CD14-positive monocyte (primary cell): ENCODE data around the gene MACROD2. TPM values are rescaled to one million over a fixed set of nuclear protein-coding genes. Genes with fewer than 3 reads are reported as not detected.

Experiments used
- DNase-seq, 3 donors: peaks; one replicate each; pipeline ENCODE4 v3.0.0-alpha.2; 2011 to 2022
- H2AFZ ChIP-seq: 2 replicates; pipeline ENCODE4 v1.6.0; 2012; ENCODE audit warnings: mild to moderate bottlenecking, low read depth, low read length, inconsistent platforms; ENCODE audit not compliant: insufficient read depth, poor library complexity, severe bottlenecking
- H3K27ac ChIP-seq, 2 donors: 1 replicate in 1 of 2; 2 replicates in 1 of 2; pipeline ENCODE4 v1.5.1; 2012 to 2013; ENCODE audit warnings: low read length in 2 of 2, control low read depth in 1 of 2, inconsistent platforms in 1 of 2, low read depth in 1 of 2, mild to moderate bottlenecking in 1 of 2
- H3K27me3 ChIP-seq, 2 donors: one replicate each; pipeline versions ENCODE4 v1.6.0 to v1.6.1; 2011 to 2013; ENCODE audit warnings: low read length in 2 of 2; ENCODE audit not compliant: control insufficient read depth in 2 of 2, insufficient read depth in 2 of 2
- H3K36me3 ChIP-seq, 2 donors: replicated peaks in 1 of 2; 1 replicate in 1 of 2; 2 replicates in 1 of 2; pipeline versions ENCODE4 v1.5.1 to v1.6.1; 2012 to 2013; ENCODE audit warnings: low read length in 2 of 2, control low read depth in 1 of 2, inconsistent platforms in 1 of 2, mild to moderate bottlenecking in 1 of 2; ENCODE audit not compliant: insufficient read depth in 2 of 2, control insufficient read depth in 1 of 2
- H3K4me1 ChIP-seq, 2 donors: 1 replicate in 1 of 2; 2 replicates in 1 of 2; pipeline versions ENCODE4 v1.5.1 to v1.6.1; 2012 to 2013; ENCODE audit warnings: low read length in 2 of 2, control low read depth in 1 of 2, inconsistent platforms in 1 of 2, mild to moderate bottlenecking in 1 of 2, moderate library complexity in 1 of 2; ENCODE audit not compliant: insufficient read depth in 2 of 2, control insufficient read depth in 1 of 2
- H3K4me2 ChIP-seq: replicated peaks from 2 replicates; pipeline ENCODE3; 2012; ENCODE audit warnings: low read length, moderate library complexity, mild to moderate bottlenecking; ENCODE audit not compliant: poor library complexity, severe bottlenecking; ENCODE audit errors: extremely low read depth
- H3K4me3 ChIP-seq, 3 experiments: fragments of 200-600 bp in 1 of 3; sonication (generic) in 1 of 3; replicated peaks in 1 of 3; 1 replicate in 2 of 3; 2 replicates in 1 of 3; pipeline ENCODE4 v1.5.1; 2011 to 2013; ENCODE audit warnings: low read length in 3 of 3, mild to moderate bottlenecking in 3 of 3, control low read depth in 2 of 3, low read depth in 2 of 3, inconsistent platforms in 1 of 3, moderate library complexity in 1 of 3
- H3K79me2 ChIP-seq: 2 replicates; pipeline ENCODE4 v1.6.0; 2012; ENCODE audit warnings: mild to moderate bottlenecking, control low read depth, inconsistent platforms, low read length, moderate library complexity; ENCODE audit not compliant: insufficient read depth
- H3K9ac ChIP-seq: 2 replicates; pipeline ENCODE4 v1.6.0; 2017; ENCODE audit warnings: low read length, mild to moderate bottlenecking; ENCODE audit not compliant: insufficient read depth, poor library complexity, severe bottlenecking
- H3K9me3 ChIP-seq, 2 donors: replicated peaks in 1 of 2; 1 replicate in 1 of 2; 2 replicates in 1 of 2; pipeline versions ENCODE4 v1.5.1 to v1.6.1; 2012 to 2013; ENCODE audit warnings: low read length in 2 of 2, control low read depth in 1 of 2; ENCODE audit not compliant: control insufficient read depth in 1 of 2, insufficient read depth in 1 of 2
- H4K20me1 ChIP-seq: 2 replicates; pipeline ENCODE4 v1.6.0; 2012; ENCODE audit warnings: mild to moderate bottlenecking, low read length, control low read depth, moderate library complexity; ENCODE audit not compliant: insufficient read depth
- H3K27ac Mint-ChIP-seq, 7 donors: one replicate each; pipeline ENCODE4 v1.8.0; 2020; ENCODE audit warnings: mild to moderate bottlenecking in 7 of 7, mixed read lengths in 7 of 7, moderate library complexity in 6 of 7, inconsistent platforms in 2 of 7
- H3K27me3 Mint-ChIP-seq, 3 donors: one replicate each; pipeline ENCODE4 v1.8.0; 2021 to 2022; ENCODE audit warnings: low read depth in 3 of 3, mild to moderate bottlenecking in 3 of 3, mixed read lengths in 3 of 3, moderate library complexity in 3 of 3, inconsistent platforms in 1 of 3
- H3K36me3 Mint-ChIP-seq, 2 donors: one replicate each; pipeline ENCODE4 v1.8.0; 2020; ENCODE audit warnings: mixed read lengths in 2 of 2, inconsistent platforms in 1 of 2, mild to moderate bottlenecking in 1 of 2
- H3K4me1 Mint-ChIP-seq: one replicate; pipeline ENCODE4 v1.8.0; 2020; ENCODE audit warnings: mild to moderate bottlenecking, mixed read lengths
- H3K4me3 Mint-ChIP-seq, 2 donors: one replicate each; pipeline ENCODE4 v1.8.0; 2020; ENCODE audit warnings: mild to moderate bottlenecking in 2 of 2, mixed read lengths in 2 of 2, moderate library complexity in 1 of 2
- H3K9me3 Mint-ChIP-seq, 7 donors: one replicate each; pipeline ENCODE4 v1.8.0; 2020 to 2022; ENCODE audit warnings: mixed read lengths in 7 of 7, mild to moderate bottlenecking in 6 of 7, moderate library complexity in 6 of 7, inconsistent platforms in 2 of 7
- CTCF ChIP-seq: fragments of 200-600 bp; IDR thresholded peaks from one replicate; pipeline ENCODE4 v1.8.0; 2022; ENCODE audit warnings: antibody characterized with exemption, mild to moderate bottlenecking
- WGBS: methylation state at CpG from one replicate; pipeline ENCODE4 v1.1.5; 2013; ENCODE audit warnings: missing lambda C conversion rate; ENCODE audit not compliant: insufficient coverage; 5-methylcytosine and 5-hydroxymethylcytosine counted together
- intact Hi-C, 2 donors: fragments of 100-400 bp; cut with micrococcal nuclease; formaldehyde crosslinking; loops; one replicate each; pipeline versions ENCODE4 v1.15.0 to v1.15.1; 2023
- polyA plus RNA-seq, 3 donors: library from polyadenylated mRNA; depleted of rRNA in 1 of 3; unstranded in 2 of 3; stranded (reverse) in 1 of 3; fragments of 300-500 nt in 2 of 3; fragments of >200 nt in 1 of 3; fragmentation: Illumina TruSeq in 2 of 3; gene quantifications; 1 replicate in 2 of 3; 2 replicates in 1 of 3; pipeline ENCODE4 v1.2.3, GENCODE V29; 2012 to 2021

Gene MACROD2
- polyA plus RNA-seq, 3 donors = 0.23 TPM; not detected in 2

DNA sequence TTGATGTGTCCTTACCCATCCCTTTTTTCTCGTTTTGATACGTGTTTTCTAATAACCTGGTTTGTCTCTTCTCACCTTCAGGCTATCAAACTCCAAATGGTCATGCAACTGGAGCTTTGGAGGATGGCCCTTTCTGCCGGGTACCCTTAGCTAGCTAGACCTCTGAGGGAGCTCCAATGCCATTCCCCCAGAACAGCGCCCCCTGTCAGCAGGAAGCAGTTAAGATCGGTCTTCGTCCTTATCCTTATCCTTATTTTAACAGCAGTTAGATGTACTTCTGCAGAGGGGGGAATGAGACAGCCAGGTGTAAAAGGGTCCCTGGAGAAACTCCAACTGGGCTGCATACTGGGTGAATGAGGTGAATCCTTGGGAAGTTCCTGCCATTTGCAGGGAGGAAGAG, 42.1 kb upstream of the MACROD2 start:
- H3K27ac Mint-ChIP-seq = no peak overlapping the region
- peaks cover 1 to 2% (median 2%) of the 10 kb centered on the region in 3 donors for H3K27me3 Mint-ChIP-seq
- DNase-seq = no peak
- no peaks in the 10 kb centered on the region for H3K27me3 ChIP-seq
- H4K20me1 ChIP-seq = no peaks in the 10 kb centered on the region
- no peaks in the 10 kb centered on the region for H3K4me1 ChIP-seq
- H3K9ac ChIP-seq = no peak overlapping the region
- H3K9me3 Mint-ChIP-seq = peaks cover 0 to 13% (median 5%) of the 10 kb centered on the region in 7 donors
- H3K9me3 ChIP-seq = no peaks in the 10 kb centered on the region
- no peaks in the 10 kb centered on the region for H3K79me2 ChIP-seq
- H3K4me3 Mint-ChIP-seq = no peak overlapping the region
- WGBS = 70% methylated on average over 2 of the region's 6 CpGs
- TF ChIP-seq CTCF = no peak
- no peaks in the 10 kb centered on the region for H3K4me1 Mint-ChIP-seq
- H3K4me2 ChIP-seq = no peak overlapping the region
- no peak overlapping the region for H2AFZ ChIP-seq
- no peak overlapping the region for H3K27ac ChIP-seq
- no peak overlapping the region for H3K4me3 ChIP-seq
- H3K36me3 Mint-ChIP-seq = no peaks in the 10 kb centered on the region
- intact Hi-C loops = no loop called here
- no peaks in the 10 kb centered on the region for H3K36me3 ChIP-seq

DNA sequence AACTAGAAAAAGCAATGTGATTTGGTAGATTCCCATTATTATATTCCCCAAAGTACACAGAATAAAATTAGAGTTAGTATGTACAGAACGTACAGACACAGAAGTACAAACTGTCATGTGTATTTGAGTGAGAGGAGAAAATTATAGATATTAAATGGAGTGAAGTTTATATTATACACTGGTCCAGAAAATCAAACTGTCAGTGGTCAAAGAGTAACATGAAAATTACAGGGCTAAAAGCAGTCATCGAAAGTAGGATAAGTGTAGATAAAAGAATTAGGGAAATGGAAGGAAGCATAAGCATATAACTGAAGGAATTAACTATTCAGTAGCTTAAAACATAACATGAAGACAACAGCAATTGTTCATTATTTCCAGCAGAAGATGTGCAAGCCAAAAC, 35.2 kb upstream of the MACROD2 start:
- no peak overlapping the region for H2AFZ ChIP-seq
- no peaks in the 10 kb centered on the region for H3K4me1 Mint-ChIP-seq
- no peaks in the 10 kb centered on the region for H3K79me2 ChIP-seq
- H3K9me3 Mint-ChIP-seq = peaks cover 0 to 17% (median 5%) of the 10 kb centered on the region in 7 donors
- no CpG with 5 or more reads among the region's 2 CpGs for WGBS
- no peaks in the 10 kb centered on the region for H3K27me3 ChIP-seq
- H3K36me3 ChIP-seq = no peaks in the 10 kb centered on the region
- no peak for DNase-seq
- no peaks in the 10 kb centered on the region for H3K36me3 Mint-ChIP-seq
- H4K20me1 ChIP-seq = no peaks in the 10 kb centered on the region
- no peak for TF ChIP-seq CTCF
- H3K27me3 Mint-ChIP-seq = peaks cover 0 to 5% (median 0%) of the 10 kb centered on the region in 3 donors
- no peak overlapping the region for H3K4me3 Mint-ChIP-seq
- H3K4me1 ChIP-seq = no peaks in the 10 kb centered on the region
- no peak overlapping the region for H3K27ac Mint-ChIP-seq
- no peak overlapping the region for H3K4me2 ChIP-seq
- H3K9ac ChIP-seq = no peak overlapping the region
- H3K4me3 ChIP-seq = no peak overlapping the region
- intact Hi-C loops = no loop called here
- H3K9me3 ChIP-seq = no peaks in the 10 kb centered on the region
- H3K27ac ChIP-seq = no peak overlapping the region
